Measurements from ENCODE around the gene MAPKAPK2.

DNA sequence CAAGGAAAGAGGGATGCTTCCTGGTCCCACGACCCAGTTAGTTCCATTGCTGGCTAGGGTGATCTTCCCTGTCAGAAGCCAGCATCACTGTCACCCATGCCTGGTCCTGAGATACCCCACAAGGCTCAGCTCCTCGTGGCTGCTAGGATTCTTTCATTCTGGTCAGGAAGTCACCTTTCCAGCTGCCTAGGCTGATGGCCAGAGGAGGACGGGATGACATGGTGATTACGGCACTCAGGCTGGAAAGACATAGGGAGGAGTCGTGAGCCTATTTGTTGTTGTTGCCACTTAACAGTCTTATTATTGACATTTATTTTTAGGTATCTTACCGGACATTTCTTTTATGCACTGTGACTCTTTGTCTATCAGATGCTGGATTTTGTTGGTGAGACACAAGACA, 20.0 kb upstream of the MAPKAPK2 start:
- TF ChIP-seq ZNF274 (IDR thresholded peaks at IDR 0.05; ENCODE audit: low read depth, low read length) (no peak), SUZ12 (IDR thresholded peaks at IDR 0.05; ENCODE audit: extremely low read depth, insufficient read depth, insufficient read length) (no peak)
